GM19463 (cell line): Measurements from ENCODE around the gene ISCU.

Experiments
- ATAC-seq: cut with Tn5 transposase; IDR thresholded peaks from one replicate; pipeline ENCODE4 v1.9.1; 2021; ENCODE audit warnings: mild to moderate bottlenecking, moderate library complexity; ENCODE audit not compliant: unreplicated experiment

Gene ISCU

DNA sequence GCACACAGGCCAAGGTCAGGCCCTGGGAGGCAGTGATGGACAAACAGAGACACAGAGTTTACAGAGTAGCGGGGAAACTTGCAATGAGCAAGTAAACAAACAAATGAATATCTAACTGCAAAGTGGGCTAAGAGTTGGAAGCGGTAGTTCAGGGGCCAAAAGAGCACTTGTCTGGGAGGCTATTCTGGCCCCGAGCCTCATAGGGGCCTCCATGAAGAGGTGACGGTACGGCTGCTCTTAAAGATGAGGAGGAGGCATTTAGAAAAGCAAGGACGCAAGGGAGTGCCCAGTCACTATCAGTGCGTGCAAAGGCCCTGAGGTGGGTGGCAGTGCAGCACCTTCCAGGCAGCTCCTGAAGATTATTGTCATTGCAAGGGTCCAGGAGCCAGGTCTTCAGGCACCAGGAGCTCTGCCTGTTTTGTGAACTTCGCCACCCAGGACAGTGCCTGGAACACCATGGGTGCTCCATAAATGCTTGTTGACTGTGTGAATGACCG lies 39.9 kb downstream of the ISCU start:
- no peak for ATAC-seq

- ATAC-seq: no peak
Measured at GRCh38 chr12:108602976-108603704, 40.7 kb downstream of the ISCU start.

DNA sequence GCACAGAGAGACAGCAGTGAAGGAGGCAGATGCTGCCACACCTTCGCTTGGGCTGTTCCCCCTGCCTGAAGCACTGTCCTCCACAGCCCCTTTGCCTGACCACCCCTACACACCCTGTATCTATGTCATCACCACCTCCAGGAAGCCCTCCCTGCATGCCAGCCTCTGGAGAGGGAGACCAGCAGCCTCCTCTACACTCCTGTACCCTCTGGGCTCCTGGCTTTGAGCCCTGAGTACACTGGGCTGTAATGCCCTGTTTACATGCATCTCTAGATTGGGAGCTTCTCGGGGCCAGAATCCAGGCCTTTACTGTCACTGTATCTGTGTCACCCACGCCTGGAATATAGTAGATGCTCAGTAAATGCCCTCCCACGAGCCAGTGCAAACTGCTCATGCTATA lies 41.3 kb downstream of the ISCU start:
- ATAC-seq: no peak

DNA sequence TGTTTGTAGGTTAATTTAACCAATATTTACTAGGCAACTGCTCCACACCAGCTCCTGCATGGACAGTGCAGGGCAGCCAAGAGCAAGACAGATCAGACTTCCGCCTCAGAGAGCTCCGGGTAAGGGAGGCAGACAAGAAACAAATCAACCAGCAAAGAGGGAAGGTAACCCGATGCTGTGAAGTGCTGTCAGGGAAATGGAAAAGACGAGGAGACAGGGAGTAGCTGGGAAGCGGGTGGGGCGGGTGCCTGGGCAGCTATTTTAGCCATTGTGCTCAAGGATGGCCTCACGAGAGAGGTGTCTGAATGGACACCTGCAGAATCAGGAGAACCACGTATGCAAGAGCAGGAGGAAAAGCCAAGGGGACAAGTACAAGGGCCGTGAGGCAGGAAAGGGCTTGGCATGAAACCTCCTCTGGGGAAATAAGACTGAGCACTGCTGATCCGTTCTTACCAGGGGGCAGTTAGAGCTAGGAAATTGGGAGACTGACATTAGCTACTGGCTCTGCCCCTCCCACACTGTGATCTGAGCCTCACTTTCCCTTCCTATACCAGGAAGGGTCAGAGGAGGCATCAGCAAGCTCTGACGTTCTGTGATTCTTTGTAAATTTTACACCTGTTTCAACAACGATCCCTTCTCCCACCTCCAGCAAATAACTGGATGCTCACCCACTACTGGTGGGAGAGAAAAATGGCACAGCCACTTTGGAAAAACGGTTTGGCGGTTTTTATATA lies 42.0 kb downstream of the ISCU start:
- ATAC-seq: no peak

DNA sequence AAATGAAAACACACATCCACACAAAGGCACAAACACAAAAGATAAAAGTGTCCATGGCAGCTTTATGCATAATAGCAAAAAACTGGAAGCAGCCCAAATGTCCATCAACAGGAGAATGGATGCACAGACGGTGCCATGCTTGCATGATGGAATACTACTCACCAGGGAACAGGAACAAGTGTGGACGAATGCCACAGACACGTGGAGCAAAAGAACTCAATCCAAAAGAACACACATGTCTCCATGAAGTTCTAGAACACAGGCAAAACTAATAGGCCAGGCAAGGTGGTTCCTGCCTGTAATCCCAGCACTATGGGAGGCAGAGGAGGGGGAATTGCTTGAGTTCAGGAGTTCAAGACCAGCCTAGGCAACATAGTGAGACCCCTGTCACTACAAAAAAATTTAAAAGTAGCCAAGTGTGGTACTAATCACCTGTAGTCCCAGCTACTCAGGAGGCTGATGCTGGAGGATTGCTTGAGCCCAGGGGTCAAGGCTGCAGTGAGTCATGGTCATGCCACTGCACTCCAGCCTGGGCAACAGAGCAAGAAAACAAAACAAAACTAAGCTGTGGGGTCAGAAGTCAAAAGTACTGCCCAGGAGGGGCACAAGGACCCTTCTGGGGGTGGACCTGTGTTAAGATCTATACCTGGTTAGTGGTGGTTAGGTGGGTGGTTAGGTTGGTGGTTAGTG lies 42.7 kb downstream of the ISCU start:
- ATAC-seq: no peak

GRCh38 chr12:108605690-108606406 lies 43.5 kb downstream of the ISCU start:
- ATAC-seq: no peak

DNA sequence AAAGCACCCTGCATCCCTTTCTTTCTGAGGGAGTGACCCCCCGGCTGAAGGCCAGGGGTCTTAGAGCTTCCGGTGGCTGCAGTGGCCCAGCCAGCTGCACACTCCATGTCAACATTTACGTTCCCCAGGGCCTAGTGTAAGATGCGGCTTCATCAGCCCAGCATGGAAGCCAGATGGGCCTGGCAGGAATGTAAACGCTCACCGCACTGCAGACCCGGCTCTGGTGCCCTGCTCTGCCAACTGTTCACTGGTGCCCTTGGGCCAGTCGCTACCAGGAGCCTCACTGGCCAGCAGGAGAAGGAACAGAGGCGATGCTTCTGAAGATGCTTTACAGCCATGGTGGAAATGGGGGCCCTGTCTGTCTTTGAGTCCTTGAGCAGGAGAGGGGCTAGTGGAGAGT lies 44.1 kb downstream of the ISCU start:
- no peak for ATAC-seq

DNA sequence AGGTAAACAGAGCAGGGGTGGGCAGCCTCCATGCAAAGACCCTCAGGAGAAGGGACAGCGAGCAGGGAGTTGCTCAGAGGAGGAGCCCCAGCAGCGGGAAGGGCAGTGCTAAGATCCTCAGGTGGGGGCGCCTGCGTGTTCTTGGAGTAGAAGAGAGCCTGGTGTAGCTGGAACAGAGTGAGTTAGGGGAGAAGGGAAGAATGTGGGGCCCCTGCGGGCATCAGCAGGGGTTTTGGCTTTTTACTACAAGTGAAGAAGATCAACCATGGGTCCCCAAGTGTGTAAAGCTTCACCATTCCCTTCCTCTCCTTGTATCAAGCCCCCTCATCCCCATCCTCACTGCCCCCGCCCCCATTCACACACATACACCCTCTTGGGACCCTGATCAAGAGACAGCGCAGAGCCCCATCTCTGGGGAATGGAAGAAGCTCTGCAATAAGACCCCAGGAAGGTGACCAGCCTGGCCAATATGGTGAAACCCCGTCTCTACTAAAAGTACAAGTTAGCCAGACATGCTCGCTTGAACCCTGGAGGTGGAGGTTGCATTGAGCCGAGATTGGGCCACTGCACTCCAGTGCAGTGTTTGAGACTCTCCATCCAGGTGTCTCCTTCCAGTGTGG lies 45.7 kb downstream of the ISCU start:
- ATAC-seq: no peak

DNA sequence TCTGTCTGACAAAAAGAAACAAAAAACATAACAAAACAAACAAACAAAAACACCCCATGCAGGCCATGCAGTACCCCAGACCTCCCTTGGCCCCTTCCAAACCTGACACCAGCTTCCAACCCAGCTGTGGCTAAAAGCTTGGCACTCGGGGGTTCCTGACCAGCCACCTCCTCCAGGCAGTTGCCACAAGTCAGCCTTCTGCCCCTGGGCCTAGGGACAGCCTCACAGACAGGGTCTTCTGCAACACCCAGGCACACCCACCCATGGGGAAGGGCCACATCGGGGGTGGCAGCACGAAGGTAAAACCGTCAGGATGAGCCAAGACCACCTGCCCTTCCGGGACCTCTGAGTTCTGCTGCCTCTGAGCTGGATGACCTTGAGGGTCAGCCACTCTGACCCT lies 46.2 kb downstream of the ISCU start:
- no peak for ATAC-seq

DNA sequence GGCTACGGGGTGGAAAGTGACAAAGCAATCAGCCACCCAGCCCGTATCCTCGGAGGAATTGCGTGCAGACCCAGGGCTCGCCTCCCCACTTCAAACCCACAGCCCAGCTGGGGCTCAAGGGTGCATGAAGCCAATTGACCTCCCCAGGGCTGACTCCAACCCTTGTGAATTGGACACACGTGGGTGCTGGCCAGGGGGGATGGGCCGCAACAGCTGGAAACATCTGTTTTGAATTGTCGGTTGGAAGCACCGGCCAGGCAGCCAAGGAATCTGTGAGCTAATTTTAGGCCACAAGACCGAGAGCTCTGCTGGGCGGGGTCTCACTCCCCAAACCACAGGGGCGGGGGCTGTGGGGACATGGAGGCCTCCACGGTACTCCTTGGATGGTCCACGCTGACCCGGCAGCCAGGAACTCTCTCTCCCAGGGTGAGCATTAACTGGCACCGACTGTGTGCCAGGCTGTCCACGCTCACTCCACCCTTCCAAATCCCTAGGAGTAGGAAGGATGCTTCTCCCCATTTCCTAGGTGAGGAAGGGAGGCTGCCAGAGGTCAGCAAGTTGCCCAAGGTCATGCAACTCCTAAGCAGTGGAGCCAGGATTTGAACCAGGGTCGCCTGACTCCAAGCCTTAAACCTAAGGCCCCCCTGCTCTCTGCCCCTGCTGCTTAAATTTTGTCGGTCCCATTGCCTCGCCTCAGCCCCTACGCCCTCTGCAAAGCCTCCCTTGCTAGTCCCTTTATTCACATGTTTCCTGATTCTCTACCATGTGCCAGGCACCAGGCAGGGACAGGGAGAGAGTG lies 47.3 kb downstream of the ISCU start:
- peak; percentile 62 for ATAC-seq

DNA sequence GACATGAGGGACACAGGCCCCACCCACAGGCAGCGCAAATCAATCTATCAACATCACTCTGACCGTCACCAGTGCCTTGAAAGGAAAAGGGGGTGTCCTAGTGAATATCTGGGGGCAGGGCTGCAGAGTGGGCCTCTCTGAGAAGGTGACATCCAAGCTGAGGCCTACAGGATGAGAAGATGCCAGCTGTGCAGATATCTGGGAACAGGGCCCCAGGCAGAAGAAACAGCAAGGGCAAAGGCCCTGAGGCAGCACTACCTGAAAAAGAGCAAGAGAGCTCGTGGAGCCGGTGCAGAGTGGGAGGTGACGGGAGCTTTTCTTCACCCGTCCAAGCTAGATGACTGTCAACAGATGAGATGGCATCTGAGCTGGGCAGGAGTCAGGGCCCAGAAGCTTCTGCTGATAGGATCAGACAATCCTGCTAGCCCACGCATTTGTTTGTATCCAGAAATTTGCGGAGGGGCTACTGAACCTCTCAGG lies 48.0 kb downstream of the ISCU start:
- no peak for ATAC-seq

DNA sequence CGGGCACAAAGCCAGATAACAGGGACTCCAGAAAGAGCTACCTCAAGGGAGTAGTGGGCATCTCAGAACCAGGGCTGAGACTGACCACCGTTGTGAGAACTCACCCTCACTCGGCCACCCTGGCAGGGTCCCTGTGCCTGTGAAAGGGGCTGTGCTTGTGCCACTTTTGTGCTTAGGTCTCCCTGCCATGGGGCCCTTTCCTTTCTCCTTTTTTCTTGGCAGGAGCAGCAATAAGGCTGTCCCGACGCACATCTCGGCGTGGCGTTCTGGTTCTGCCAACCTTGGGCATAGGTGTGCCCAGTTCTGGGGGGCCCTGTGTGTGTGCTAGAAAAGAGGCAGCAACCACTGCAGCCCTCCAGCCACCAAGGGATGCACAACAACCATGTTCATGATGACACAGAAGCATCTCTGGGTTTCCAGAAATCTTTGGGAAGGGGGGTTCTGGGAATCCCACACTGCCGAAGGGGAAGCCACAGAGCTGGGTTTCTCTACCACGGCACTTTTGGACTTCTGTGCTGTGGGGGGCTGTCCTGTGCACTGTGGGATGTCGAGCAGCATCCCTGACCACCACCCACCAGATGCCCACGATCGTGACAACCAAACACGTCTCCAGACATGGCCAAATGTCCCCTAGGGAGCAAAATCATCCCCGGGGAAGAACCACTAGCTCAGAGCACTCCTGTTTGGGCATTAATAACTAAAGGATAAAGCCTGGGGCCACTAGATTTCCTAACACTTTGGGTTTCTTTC lies 48.6 kb downstream of the ISCU start:
- ATAC-seq: no peak

GRCh38 chr12:108611884-108612415 lies 49.6 kb downstream of the ISCU start:
- no peak for ATAC-seq

DNA sequence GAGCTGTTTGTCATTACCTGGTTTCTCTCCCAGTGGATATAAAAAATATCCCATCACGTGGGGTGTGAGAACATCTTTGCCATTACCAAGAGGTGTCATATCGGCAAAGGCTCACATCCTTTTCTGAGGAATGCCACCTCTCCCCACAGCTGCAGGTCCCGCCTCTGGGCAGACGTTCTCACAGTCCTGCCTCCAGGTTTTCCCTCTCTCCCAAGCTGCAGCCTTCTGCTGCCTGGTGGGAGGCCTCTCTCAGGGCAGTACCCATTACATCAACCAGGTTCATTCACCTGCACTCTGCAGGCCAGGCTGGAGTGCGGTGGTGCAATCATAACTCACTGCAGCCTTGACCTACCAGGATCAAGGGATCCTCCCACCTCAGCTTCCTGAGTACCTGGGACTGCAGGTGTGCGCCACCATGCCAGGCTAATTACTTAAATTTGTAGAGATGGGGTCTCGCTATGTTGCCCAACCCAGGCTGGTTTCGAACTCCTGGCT lies 50.4 kb downstream of the ISCU start:
- no peak for ATAC-seq

- no peak for ATAC-seq
Measured at GRCh38 chr12:108613548-108613947, 51.2 kb downstream of the ISCU start.

DNA sequence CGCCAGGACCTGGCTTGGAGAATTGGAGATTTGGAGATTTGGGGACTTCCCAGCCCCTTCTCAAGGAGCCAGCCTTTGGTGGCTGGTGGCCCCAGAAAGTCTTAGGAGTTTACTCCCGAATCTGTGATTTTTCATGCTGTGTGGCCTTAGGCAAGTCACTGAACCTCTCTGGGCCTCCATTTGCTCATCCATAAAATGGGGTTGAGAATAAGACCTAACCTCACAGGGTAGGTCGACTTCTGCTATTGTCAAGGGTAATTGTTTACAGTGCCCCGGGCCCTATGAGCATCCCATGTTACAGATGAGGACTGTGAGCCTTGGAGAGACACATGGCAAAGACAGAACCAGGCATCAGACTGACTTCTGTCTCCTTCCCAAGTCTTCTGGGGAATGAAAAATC lies 51.6 kb downstream of the ISCU start:
- ATAC-seq: no peak

DNA sequence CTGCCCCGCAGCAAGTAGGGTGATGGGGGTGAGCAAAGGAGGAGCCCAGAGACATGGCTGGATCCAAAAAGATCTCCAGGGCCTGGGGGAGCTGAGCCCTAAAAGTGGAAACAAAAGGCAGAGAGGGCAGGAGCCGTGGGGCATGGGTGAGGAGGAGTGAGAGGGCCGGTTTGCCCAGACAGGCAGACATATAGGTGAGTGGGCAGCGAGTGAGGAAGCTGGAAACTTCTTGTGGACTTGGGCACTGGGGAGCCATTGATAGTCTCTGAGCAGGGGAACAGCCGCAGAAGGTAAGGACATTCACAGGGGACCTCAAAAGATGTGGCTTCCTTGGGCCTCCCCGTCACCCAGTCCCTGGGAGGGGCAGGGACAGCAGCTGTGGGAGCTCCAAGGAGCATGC lies 52.2 kb downstream of the ISCU start:
- no peak for ATAC-seq

DNA sequence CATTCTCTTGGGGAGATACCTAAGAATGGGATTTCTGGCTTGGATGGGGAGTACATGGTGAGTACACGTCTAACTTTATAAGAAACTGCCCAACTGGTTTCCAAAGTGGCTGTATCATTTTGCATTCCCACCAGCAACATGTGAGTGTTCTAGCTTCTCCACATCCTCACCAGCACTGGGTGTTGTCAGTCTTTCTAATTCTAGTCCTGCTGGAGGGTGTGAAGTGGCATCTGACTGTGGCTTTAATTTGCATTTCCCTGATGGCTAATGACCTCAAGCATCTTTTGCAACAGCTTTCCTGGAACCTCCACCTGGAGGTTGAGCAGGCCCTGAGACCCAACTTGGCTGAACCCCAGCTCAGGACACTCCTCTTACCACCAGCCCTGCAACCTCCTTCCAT lies 53.5 kb downstream of the ISCU start:
- ATAC-seq: no peak

- ATAC-seq: no peak
Measured at GRCh38 chr12:108616359-108616758, 54.0 kb downstream of the ISCU start.
